IMR-90 (cell line): Measurements from ENCODE around the gene CHD9. TPM values are rescaled to one million over a fixed set of nuclear protein-coding genes. Genes with fewer than 3 reads are reported as not detected.

Experiments used
- ATAC-seq: fragments of 200-7000 bp; cut with Tn5 transposase; 2 replicates; pipeline ENCODE4 v1.9.1; 2020; ENCODE audit warnings: low read depth, mild to moderate bottlenecking, moderate library complexity
- BruUV-seq: library from RNA; stranded (reverse); fragments of 400-500 nt; replicated peaks from 2 replicates; lab custom pipeline; 2021; lab: Mats Ljungman, UMichigan
- CTCF ChIA-PET: fragments of 300-600 bp; formaldehyde crosslinking; extraction: SDS; loops from one replicate; lab custom pipeline; 2021; ENCODE audit warnings: antibody characterized with exemption; lab: Yijun Ruan, JAX
- POLR2A ChIA-PET: fragments of 300-600 bp; sonication (Branson Sonifier 250); formaldehyde crosslinking; loops from one replicate; lab custom pipeline; 2022; ENCODE audit warnings: antibody characterized with exemption; ENCODE audit not compliant: unreplicated experiment; lab: Charles Lee
- DNase-seq: peaks from one replicate; pipeline ENCODE4 v3.0.0; 2013
- H2AFZ ChIP-seq: replicated peaks from 2 replicates; pipeline ENCODE3; 2013; ENCODE audit warnings: low read length, mild to moderate bottlenecking; ENCODE audit not compliant: poor library complexity
- H2AK5ac ChIP-seq: 2 replicates; pipeline ENCODE4 v1.6.1; 2013; ENCODE audit warnings: low read depth, low read length, inconsistent platforms
- H2AK9ac ChIP-seq: replicated peaks from 2 replicates; pipeline ENCODE3; 2013; ENCODE audit warnings: mild to moderate bottlenecking, low read depth, low read length, moderate library complexity; ENCODE audit not compliant: poor library complexity
- H2BK120ac ChIP-seq: 2 replicates; pipeline ENCODE4 v1.6.1; 2013; ENCODE audit warnings: low read depth, low read length, inconsistent platforms
- H2BK15ac ChIP-seq: 3 replicates; pipeline ENCODE4 v1.6.1; 2013; ENCODE audit warnings: low read depth, low read length, inconsistent platforms
- H2BK20ac ChIP-seq: 2 replicates; pipeline ENCODE4 v1.6.1; 2013; ENCODE audit warnings: low read depth, mild to moderate bottlenecking, inconsistent platforms, low read length, moderate library complexity
- H2BK5ac ChIP-seq: 2 replicates; pipeline ENCODE4 v1.6.1; 2013; ENCODE audit warnings: mild to moderate bottlenecking, low read depth, low read length, inconsistent platforms; ENCODE audit not compliant: poor library complexity, severe bottlenecking
- H3K14ac ChIP-seq: replicated peaks from 2 replicates; pipeline ENCODE4 v1.6.1; 2013; ENCODE audit warnings: low read depth, low read length, inconsistent platforms
- H3K18ac ChIP-seq: 2 replicates; pipeline ENCODE4 v1.6.1; 2013; ENCODE audit warnings: low read depth, low read length, control low read depth
- H3K23ac ChIP-seq: 2 replicates; pipeline ENCODE4 v1.6.1; 2013; ENCODE audit warnings: low read depth, low read length, inconsistent platforms
- H3K27ac ChIP-seq: 2 replicates; pipeline ENCODE4 v1.5.1; 2013; ENCODE audit warnings: mild to moderate bottlenecking, control low read depth, low read length; ENCODE audit not compliant: insufficient read depth
- H3K27me3 ChIP-seq: 2 replicates; pipeline ENCODE4 v1.6.1; 2013; ENCODE audit warnings: low read length; ENCODE audit not compliant: control insufficient read depth, insufficient read depth
- H3K36me3 ChIP-seq: 2 replicates; pipeline ENCODE4 v1.6.1; 2013; ENCODE audit warnings: low read length, mixed read lengths; ENCODE audit not compliant: control insufficient read depth, insufficient read depth
- H3K4ac ChIP-seq: 2 replicates; pipeline ENCODE4 v1.6.1; 2013; ENCODE audit warnings: low read depth, low read length, inconsistent platforms
- H3K4me1 ChIP-seq: 2 replicates; pipeline ENCODE4 v1.6.1; 2013; ENCODE audit warnings: low read length, mixed read lengths; ENCODE audit not compliant: control insufficient read depth, insufficient read depth
- H3K4me2 ChIP-seq: 2 replicates; pipeline ENCODE4 v1.6.1; 2013; ENCODE audit warnings: low read depth, mild to moderate bottlenecking, control low read depth, low read length, moderate library complexity
- H3K4me3 ChIP-seq: 2 replicates; pipeline ENCODE4 v1.5.1; 2013; ENCODE audit warnings: low read depth, mild to moderate bottlenecking, control low read depth, low read length, moderate library complexity; ENCODE audit not compliant: insufficient read depth
- H3K56ac ChIP-seq: 2 replicates; pipeline ENCODE4 v1.6.1; 2013; ENCODE audit warnings: low read length, inconsistent platforms; ENCODE audit not compliant: insufficient read depth; ENCODE audit errors: extremely low read depth
- H3K79me1 ChIP-seq, 2 experiments: 2 replicates each; pipeline ENCODE4 v1.6.1; 2013; ENCODE audit warnings: low read length in 2 of 2, inconsistent platforms in 1 of 2, low read depth in 1 of 2
- H3K9ac ChIP-seq: 2 replicates; pipeline ENCODE4 v1.6.1; 2013; ENCODE audit warnings: low read depth, low read length, control low read depth
- H3K9me1 ChIP-seq: 2 replicates; pipeline ENCODE4 v1.6.1; 2013; ENCODE audit warnings: low read length, inconsistent platforms; ENCODE audit not compliant: insufficient read depth
- H3K9me3 ChIP-seq: 2 replicates; pipeline ENCODE4 v1.6.1; 2013; ENCODE audit warnings: low read length; ENCODE audit not compliant: control insufficient read depth, insufficient read depth
- H4K20me1 ChIP-seq: 2 replicates; pipeline ENCODE4 v1.6.1; 2013; ENCODE audit warnings: low read length, inconsistent platforms; ENCODE audit not compliant: insufficient read depth
- H4K5ac ChIP-seq: 2 replicates; pipeline ENCODE4 v1.6.1; 2013; ENCODE audit warnings: mild to moderate bottlenecking, low read depth, low read length, control low read depth
- H4K8ac ChIP-seq, 2 experiments: 2 replicates each; pipeline ENCODE4 v1.6.1; 2013; ENCODE audit warnings: low read depth in 2 of 2, low read length in 2 of 2, control low read depth in 1 of 2, inconsistent platforms in 1 of 2
- H4K91ac ChIP-seq: 2 replicates; pipeline ENCODE4 v1.6.1; 2013; ENCODE audit warnings: low read depth, low read length, inconsistent platforms; ENCODE audit not compliant: insufficient read depth
- BHLHE40 ChIP-seq: fragments of 150-350 bp; IDR thresholded peaks from 2 replicates; pipeline ENCODE4 v1.6.1; 2016; ENCODE audit warnings: mild to moderate bottlenecking, low read depth, low read length
- CEBPB ChIP-seq: IDR thresholded peaks from 2 replicates; pipeline ENCODE4 v1.6.1; 2012; ENCODE audit warnings: low read depth, low read length, improper control_type of control experiment
- CTCF ChIP-seq: conservative IDR thresholded peaks from 2 replicates; pipeline ENCODE4 v1.5.1; 2012; ENCODE audit warnings: mild to moderate bottlenecking, low read depth, low read length, improper control_type of control experiment
- MAZ ChIP-seq: IDR thresholded peaks from 2 replicates; pipeline ENCODE4 v1.6.1; 2012; ENCODE audit warnings: low read depth, mild to moderate bottlenecking, low read length, improper control_type of control experiment, moderate library complexity, borderline replicate concordance
- NFE2L2 ChIP-seq: fragments of 150-350 bp; IDR thresholded peaks from 2 replicates; pipeline ENCODE4 v1.6.1; 2016; ENCODE audit warnings: low read depth, mild to moderate bottlenecking, low read length
- POLR2A ChIP-seq: IDR thresholded peaks from 2 replicates; pipeline ENCODE4 v1.6.1; 2012; ENCODE audit warnings: mild to moderate bottlenecking, low read depth, low read length
- RAD21 ChIP-seq: IDR thresholded peaks from 2 replicates; pipeline ENCODE4 v1.6.1; 2012; ENCODE audit warnings: low read length, improper control_type of control experiment
- SMC3 ChIP-seq: fragments of 150-350 bp; IDR thresholded peaks from 2 replicates; pipeline ENCODE4 v1.6.1; 2016; ENCODE audit warnings: low read depth, mild to moderate bottlenecking, antibody characterized with exemption, low read length, moderate library complexity
- USF2 ChIP-seq: fragments of 150-350 bp; IDR thresholded peaks from 2 replicates; pipeline ENCODE4 v1.6.1; 2017; ENCODE audit warnings: mild to moderate bottlenecking, antibody characterized with exemption, low read length, low read depth
- WGBS, 2 experiments: methylation state at CpG; one replicate each; pipeline versions ENCODE4 v1.1.5 to v1.1.7; 2013; ENCODE audit warnings: missing lambda C conversion rate in 2 of 2; ENCODE audit not compliant: insufficient read length in 1 of 2; ENCODE audit errors: extremely low coverage in 2 of 2; 5-methylcytosine and 5-hydroxymethylcytosine counted together
- dilution Hi-C: fragments of 300-500 bp; cut with HindIII; formaldehyde crosslinking; loops from one replicate; pipeline ENCODE4 v1.14.3; 2018; ENCODE audit warnings: low sequenced_read_pairs; ENCODE audit not compliant: unreplicated experiment
- in situ Hi-C: fragments of 300-500 bp; cut with MboI; formaldehyde crosslinking; loops from 3 replicates; pipeline ENCODE4 v1.14.3; 2019; ENCODE audit warnings: low sequenced_read_pairs, inconsistent platforms, mixed read lengths
- intact Hi-C: fragments of 100-400 bp; cut with micrococcal nuclease; formaldehyde crosslinking; loops from 2 replicates; pipeline ENCODE4 v1.10.0; 2022
- polyA plus RNA-seq, 3 experiments: library from polyadenylated mRNA; depleted of rRNA; stranded (reverse); fragments of >200 nt; gene quantifications; 2 replicates each; pipeline ENCODE4 v1.2.3, GENCODE V29; 2012; ENCODE audit warnings: low replicate concordance in 1 of 3
- total RNA-seq: library from RNA; depleted of rRNA; stranded (reverse); fragments of >200 nt; gene quantifications from 2 replicates; pipeline ENCODE4 v1.2.3, GENCODE V29; 2012

CHD9 gene
- total and polyA plus RNA-seq, 2 of the 4 experiments (the other 2 are of a cell fraction) = 9.1 to 48.8 TPM

GRCh38 chr16:53093162-53093744 lies 38.5 kb downstream of the CHD9 start:
- DNase-seq (no peak), ATAC-seq (no peak)
- dilution Hi-C loops = no loop called here
- H4K91ac ChIP-seq = no peak overlapping the region
- H2BK20ac ChIP-seq = no peak overlapping the region
- ChIA-PET POLR2A (no interaction called here), CTCF (no interaction called here)
- no peak overlapping the region for H3K9ac ChIP-seq
- peaks cover 16% of the 10 kb centered on the region for H3K4me1 ChIP-seq
- H3K18ac ChIP-seq = no peak overlapping the region
- H2AFZ ChIP-seq = no peak overlapping the region
- H4K8ac ChIP-seq = no peak overlapping the region
- no peak overlapping the region for H4K5ac ChIP-seq
- H3K9me3 ChIP-seq = no peaks in the 10 kb centered on the region
- no CpG with 5 or more reads among the region's 5 CpGs for WGBS, 2 experiments
- intact Hi-C loops = no loop called here
- H3K4me2 ChIP-seq = no peak overlapping the region
- H3K27me3 ChIP-seq = no peaks in the 10 kb centered on the region
- peak overlapping the region; percentile 33; the same call in 1 of the 2 replicates for H2AK5ac ChIP-seq
- peaks cover 26% of the 10 kb centered on the region for H3K9me1 ChIP-seq
- H3K14ac ChIP-seq = no peak overlapping the region
- H3K4ac ChIP-seq = peak overlapping the region; percentile 29; the same call in 1 of the 2 replicates
- H2BK15ac ChIP-seq = no peak overlapping the region
- H3K27ac ChIP-seq = no peak overlapping the region
- no peak overlapping the region for H2AK9ac ChIP-seq
- no peaks in the 10 kb centered on the region for H3K36me3 ChIP-seq
- TF ChIP-seq CTCF = no peak
- no peak for TF ChIP-seq RAD21
- no peak for TF ChIP-seq BHLHE40
- no peak for TF ChIP-seq MAZ
- TF ChIP-seq NFE2L2 = no peak
- TF ChIP-seq POLR2A = no peak
- TF ChIP-seq CEBPB = no peak
- TF ChIP-seq USF2 = no peak
- no peak for TF ChIP-seq SMC3
- no peak overlapping the region for H3K56ac ChIP-seq
- no peak overlapping the region for H2BK120ac ChIP-seq
- in situ Hi-C loops = no loop called here
- H3K79me1 ChIP-seq = peaks cover 15 to 72% of the 10 kb centered on the region in 2 experiments; a peak in 3 of 4 replicates
- H2BK5ac ChIP-seq = no peak overlapping the region
- no peak overlapping the region for H3K23ac ChIP-seq
- no peaks in the 10 kb centered on the region; the same call in 1 of the 2 replicates for H4K20me1 ChIP-seq
- H3K4me3 ChIP-seq = no peak overlapping the region
- no TSS peak for BruUV-seq
